SK-N-SH treated with all-trans-retinoic acid at 6 μM for 48 hours (cell line): ENCODE data around the gene PRMT7.

Source experiments
- ARNTL ChIP-seq: fragments of 450-650 bp; formaldehyde crosslinking; IDR thresholded peaks from 2 replicates; pipeline ENCODE4 v1.5.0; 2020; ENCODE audit warnings: low read depth, mild to moderate bottlenecking, moderate library complexity, borderline replicate concordance
- CREB5 ChIP-seq: fragments of 250-450 bp; sonication (Bioruptor Pico); IDR thresholded peaks from 2 replicates; pipeline ENCODE4 v1.5.1; 2020; ENCODE audit warnings: low read depth, mild to moderate bottlenecking, moderate library complexity
- GLIS3 ChIP-seq: fragments of 250-450 bp; sonication (Bioruptor Pico); IDR thresholded peaks from 2 replicates; pipeline ENCODE4 v1.5.0; 2020; ENCODE audit warnings: mild to moderate bottlenecking, moderate library complexity
- ISL1 ChIP-seq: fragments of 250-450 bp; sonication (Bioruptor Pico); IDR thresholded peaks from 2 replicates; pipeline ENCODE4 v2.1.2; 2022; ENCODE audit warnings: mild to moderate bottlenecking, moderate library complexity
- PPARA ChIP-seq: fragments of 250-450 bp; sonication (Bioruptor Pico); IDR thresholded peaks from 2 replicates; pipeline ENCODE4 v1.5.0; 2020; ENCODE audit warnings: mild to moderate bottlenecking, borderline replicate concordance
- SNAI2 ChIP-seq: fragments of 250-450 bp; sonication (Bioruptor Pico); IDR thresholded peaks from 2 replicates; pipeline ENCODE4 v1.5.0; 2020; ENCODE audit warnings: mild to moderate bottlenecking, moderate library complexity
- TCF4 ChIP-seq: fragments of 250-450 bp; sonication (Bioruptor Pico); IDR thresholded peaks from 2 replicates; pipeline ENCODE4 v1.8.0; 2021; ENCODE audit warnings: mild to moderate bottlenecking, moderate library complexity, borderline replicate concordance
- TOX ChIP-seq: fragments of 250-450 bp; sonication (Bioruptor Pico); IDR thresholded peaks from 2 replicates; pipeline ENCODE4 v1.8.0; 2021; ENCODE audit warnings: mild to moderate bottlenecking, moderate library complexity, borderline replicate concordance
- ZC3H10 ChIP-seq: fragments of 250-450 bp; sonication (Bioruptor Pico); IDR thresholded peaks from 2 replicates; pipeline ENCODE4 v1.5.1; 2021; ENCODE audit warnings: mild to moderate bottlenecking, moderate library complexity
- ZFP3 ChIP-seq: fragments of 250-450 bp; sonication (Bioruptor Pico); IDR thresholded peaks from 2 replicates; pipeline ENCODE4 v1.5.0; 2020; ENCODE audit warnings: mild to moderate bottlenecking, moderate library complexity
- ZNF70 ChIP-seq: fragments of 450-650 bp; formaldehyde crosslinking; IDR thresholded peaks from 2 replicates; pipeline ENCODE4 v1.5.0; 2020; ENCODE audit warnings: mild to moderate bottlenecking, moderate library complexity
- TF ChIP-seq, protein P1 (sequence below): fragments of 250-450 bp; sonication (Bioruptor Pico); IDR thresholded peaks from 2 replicates; pipeline ENCODE4 v1.8.0; 2020; ENCODE audit warnings: mild to moderate bottlenecking, moderate library complexity, borderline replicate concordance
- TF ChIP-seq, protein P2 (sequence below): fragments of 250-450 bp; sonication (Bioruptor Pico); IDR thresholded peaks from 2 replicates; pipeline ENCODE4 v1.5.1; 2021; ENCODE audit warnings: mild to moderate bottlenecking, moderate library complexity

DNA sequence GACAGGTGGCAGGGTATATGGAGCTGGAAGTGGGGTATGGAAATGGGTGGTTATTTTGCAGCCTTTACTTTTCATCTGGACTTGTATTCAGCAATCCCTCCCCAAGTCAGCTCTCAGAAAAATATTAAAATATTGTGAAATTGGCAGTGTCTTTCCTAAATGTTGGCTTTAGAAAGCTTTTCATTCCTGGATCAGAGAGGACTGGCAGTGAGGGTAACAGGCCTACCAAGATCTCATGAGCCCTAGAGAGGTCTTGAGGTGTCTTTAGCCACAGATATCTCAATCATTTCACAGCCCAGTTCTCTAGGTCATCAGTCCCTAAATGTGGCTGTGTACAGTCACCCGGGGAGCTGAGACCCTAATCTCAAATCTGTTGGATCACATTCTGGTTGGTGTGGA is 22.6 kb upstream of the PRMT7 start:
- TF ChIP-seq ISL1 (CRISPR knock-in tag) (no peak), PPARA (no peak), GLIS3 (CRISPR knock-in tag) (no peak), ZNF70 (no peak), SNAI2 (no peak), ARNTL (CRISPR knock-in tag) (no peak), ZFP3 (CRISPR knock-in tag) (no peak), TOX (no peak), CREB5 (CRISPR knock-in tag) (no peak), ZC3H10 (CRISPR knock-in tag) (no peak), TCF4 (CRISPR knock-in tag) (no peak)
- TF ChIP-seq, protein P1, sequence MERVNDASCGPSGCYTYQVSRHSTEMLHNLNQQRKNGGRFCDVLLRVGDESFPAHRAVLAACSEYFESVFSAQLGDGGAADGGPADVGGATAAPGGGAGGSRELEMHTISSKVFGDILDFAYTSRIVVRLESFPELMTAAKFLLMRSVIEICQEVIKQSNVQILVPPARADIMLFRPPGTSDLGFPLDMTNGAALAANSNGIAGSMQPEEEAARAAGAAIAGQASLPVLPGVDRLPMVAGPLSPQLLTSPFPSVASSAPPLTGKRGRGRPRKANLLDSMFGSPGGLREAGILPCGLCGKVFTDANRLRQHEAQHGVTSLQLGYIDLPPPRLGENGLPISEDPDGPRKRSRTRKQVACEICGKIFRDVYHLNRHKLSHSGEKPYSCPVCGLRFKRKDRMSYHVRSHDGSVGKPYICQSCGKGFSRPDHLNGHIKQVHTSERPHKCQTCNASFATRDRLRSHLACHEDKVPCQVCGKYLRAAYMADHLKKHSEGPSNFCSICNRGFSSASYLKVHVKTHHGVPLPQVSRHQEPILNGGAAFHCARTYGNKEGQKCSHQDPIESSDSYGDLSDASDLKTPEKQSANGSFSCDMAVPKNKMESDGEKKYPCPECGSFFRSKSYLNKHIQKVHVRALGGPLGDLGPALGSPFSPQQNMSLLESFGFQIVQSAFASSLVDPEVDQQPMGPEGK (CRISPR knock-in tag): no peak
- TF ChIP-seq, protein P2, sequence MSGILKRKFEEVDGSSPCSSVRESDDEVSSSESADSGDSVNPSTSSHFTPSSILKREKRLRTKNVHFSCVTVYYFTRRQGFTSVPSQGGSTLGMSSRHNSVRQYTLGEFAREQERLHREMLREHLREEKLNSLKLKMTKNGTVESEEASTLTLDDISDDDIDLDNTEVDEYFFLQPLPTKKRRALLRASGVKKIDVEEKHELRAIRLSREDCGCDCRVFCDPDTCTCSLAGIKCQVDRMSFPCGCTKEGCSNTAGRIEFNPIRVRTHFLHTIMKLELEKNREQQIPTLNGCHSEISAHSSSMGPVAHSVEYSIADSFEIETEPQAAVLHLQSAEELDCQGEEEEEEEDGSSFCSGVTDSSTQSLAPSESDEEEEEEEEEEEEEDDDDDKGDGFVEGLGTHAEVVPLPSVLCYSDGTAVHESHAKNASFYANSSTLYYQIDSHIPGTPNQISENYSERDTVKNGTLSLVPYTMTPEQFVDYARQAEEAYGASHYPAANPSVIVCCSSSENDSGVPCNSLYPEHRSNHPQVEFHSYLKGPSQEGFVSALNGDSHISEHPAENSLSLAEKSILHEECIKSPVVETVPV (CRISPR knock-in tag): no peak
